ENCODE data around the gene MED14. TPM values are rescaled to one million over a fixed set of nuclear protein-coding genes. Genes with fewer than 3 reads are reported as not detected.

Gene MED14
- total RNA-seq, 1 donor from 2014 or later: 52.7 TPM

- Mint-ChIP-seq H3K27me3 (ENCODE audit: low read depth) (no peaks in the 10 kb centered on the region), H3K27ac (ENCODE audit: unreplicated experiment) (no peak overlapping the region), H3K4me3 (no peak overlapping the region), H3K36me3 (ENCODE audit: low read depth) (no peaks in the 10 kb centered on the region), H3K4me1 (peaks cover 6% of the 10 kb centered on the region), H3K9me3 (no peaks in the 10 kb centered on the region)
- peak; percentile 89 for TF ChIP-seq CTCF (conservative IDR thresholded peaks at IDR 0.05)
- DNase-seq (ENCODE audit: low read depth, low spot score): peak; percentile 62
These were observed 83.6 kb downstream of the MED14 start for GRCh38 chrX:40651620-40652223.

DNA sequence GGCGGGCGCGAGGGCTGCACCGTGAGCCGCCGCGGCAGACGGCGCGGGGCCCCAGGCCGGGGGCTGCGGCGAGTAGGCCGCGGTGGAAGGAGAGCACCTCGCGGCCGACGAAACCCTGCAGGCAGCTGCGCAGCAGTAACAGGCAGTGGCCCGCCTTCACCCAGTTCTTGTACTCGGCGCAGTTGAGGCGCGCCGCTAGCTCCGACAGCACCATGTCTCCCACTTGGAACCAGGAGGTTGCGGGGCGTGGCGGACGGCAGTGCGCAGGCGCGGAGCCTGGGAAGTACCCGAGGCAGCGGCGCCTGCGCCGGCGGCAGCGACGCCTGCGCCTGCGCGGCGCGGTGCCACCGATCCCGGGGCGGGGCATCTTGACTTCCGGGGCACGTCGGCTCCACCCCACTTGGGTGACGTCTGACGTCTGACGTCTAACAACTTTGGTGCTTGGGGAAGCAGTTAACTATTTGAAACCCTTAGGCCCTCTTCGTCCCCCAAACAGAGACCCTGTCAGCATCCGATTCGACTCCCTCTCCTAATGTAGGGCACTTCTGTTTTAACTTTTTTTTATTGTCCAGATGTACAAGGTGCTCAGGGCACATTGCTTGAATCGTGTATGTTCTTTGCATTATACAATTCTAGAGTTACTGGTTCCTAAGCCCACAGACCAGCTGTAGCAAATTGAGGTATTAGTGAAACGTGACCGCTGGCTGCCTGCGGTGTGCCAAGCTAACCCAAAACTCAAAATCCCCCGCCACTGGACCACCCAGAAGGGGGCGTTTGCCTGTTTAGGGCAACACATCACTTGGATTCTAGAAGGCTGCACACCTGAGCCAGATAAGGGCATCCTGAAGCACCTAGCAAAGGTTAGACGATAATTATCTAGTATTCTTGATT is 87.8 kb downstream of the MED14 start, which contains the start of gene CXorf38:
Gene CXorf38, minus strand, starts transcription at position 255 of the 891 bp plus-strand sequence. Its CDS starts 41 bp downstream, at position 214.
- peak within 1 kb of the TSS; percentile 88 for H3K27ac Mint-ChIP-seq (ENCODE audit: unreplicated experiment)
- H3K4me1 Mint-ChIP-seq: peaks cover 21% of the 10 kb centered on the region
- TF ChIP-seq CTCF (conservative IDR thresholded peaks at IDR 0.05): no peak
- no peaks in the 10 kb centered on the region for H3K9me3 Mint-ChIP-seq
- H3K36me3 Mint-ChIP-seq (ENCODE audit: low read depth): peaks cover 8% of the 10 kb centered on the region
- H3K27me3 Mint-ChIP-seq (ENCODE audit: low read depth): no peaks in the 10 kb centered on the region
- DNase-seq (ENCODE audit: low read depth, low spot score): peak; percentile 74
- peak within 1 kb of the TSS; percentile 92 for H3K4me3 Mint-ChIP-seq

DNA sequence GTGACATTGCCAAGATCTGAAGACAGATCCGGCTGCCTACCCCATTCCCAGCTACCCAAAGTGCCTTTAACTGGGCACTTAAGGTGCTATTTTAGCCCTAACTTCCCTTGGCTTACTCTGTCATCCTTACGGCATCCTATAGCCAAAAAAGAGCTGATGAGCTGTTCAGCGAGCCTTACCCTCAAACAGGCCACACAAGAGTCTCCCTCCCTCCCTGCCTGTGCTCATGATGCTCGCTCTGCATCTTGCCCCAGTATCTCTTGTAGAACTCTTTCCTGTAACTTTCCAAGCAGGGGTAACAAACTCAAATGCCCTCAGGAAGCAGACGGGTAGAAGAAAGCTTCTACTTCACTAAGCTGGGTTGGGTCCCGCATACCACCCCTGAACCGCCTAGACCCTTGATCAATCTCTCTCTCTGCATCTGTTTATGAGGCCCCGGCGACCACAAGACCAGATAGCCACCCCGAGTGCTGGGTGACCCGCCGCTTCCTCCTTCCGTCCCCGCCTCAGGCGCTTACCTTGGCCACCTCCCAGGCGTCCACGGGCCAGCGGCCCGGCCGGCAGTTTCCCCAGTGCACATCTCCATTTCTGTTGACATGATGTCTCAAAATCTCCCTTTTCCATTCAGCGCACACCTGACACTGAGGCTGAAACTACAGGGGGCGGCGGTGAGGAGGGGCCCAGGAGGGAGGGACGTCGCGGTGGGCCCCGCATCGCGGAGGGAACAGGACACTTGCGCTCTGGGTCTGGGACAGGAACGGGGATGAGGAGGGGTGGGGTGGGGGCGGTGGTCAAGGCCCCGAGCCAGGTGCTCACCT is 88.6 kb downstream of the MED14 start:
- Mint-ChIP-seq H3K27ac (ENCODE audit: unreplicated experiment) (peak overlapping the region; percentile 88), H3K36me3 (ENCODE audit: low read depth) (peaks cover 15% of the 10 kb centered on the region)
- DNase-seq (ENCODE audit: low read depth, low spot score): no peak

GRCh38 chrX:40644821-40645358 is 90.5 kb downstream of the MED14 start:
- Mint-ChIP-seq H3K4me3 (peak overlapping the region; percentile 70), H3K27ac (ENCODE audit: unreplicated experiment) (peak overlapping the region; percentile 63), H3K36me3 (ENCODE audit: low read depth) (peaks cover 15% of the 10 kb centered on the region), H3K27me3 (ENCODE audit: low read depth) (no peaks in the 10 kb centered on the region), H3K9me3 (no peaks in the 10 kb centered on the region), H3K4me1 (peaks cover 25% of the 10 kb centered on the region)
- DNase-seq (ENCODE audit: low read depth, low spot score): no peak
- no peak for TF ChIP-seq CTCF (conservative IDR thresholded peaks at IDR 0.05)

More for the DNA sequence above, 88.6 kb downstream of the MED14 start:
- no peaks in the 10 kb centered on the region for H3K27me3 Mint-ChIP-seq (ENCODE audit: low read depth)
- no peak for TF ChIP-seq CTCF (conservative IDR thresholded peaks at IDR 0.05)
- peak overlapping the region; percentile 92 for H3K4me3 Mint-ChIP-seq
- H3K4me1 Mint-ChIP-seq: peaks cover 25% of the 10 kb centered on the region
- no peaks in the 10 kb centered on the region for H3K9me3 Mint-ChIP-seq

DNA sequence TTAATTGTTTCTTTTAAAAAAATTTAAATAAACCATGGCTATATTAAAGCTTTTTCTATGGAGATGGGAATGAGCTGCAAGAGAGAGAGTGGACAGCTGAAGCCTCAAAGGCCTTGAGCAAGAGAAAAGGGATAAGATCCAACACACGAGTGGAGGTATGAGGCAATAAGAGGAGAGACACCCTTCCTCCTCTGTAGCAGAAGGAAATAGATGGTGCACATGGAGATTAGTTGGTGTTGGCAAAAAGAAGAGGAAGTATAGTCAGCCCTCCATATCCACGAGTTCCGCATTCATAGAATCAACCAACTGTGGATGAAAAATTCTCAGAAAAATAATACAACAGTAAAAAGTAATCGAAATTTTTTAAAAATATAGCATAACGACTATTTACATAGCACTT is 91.2 kb downstream of the MED14 start:
- TF ChIP-seq CTCF (conservative IDR thresholded peaks at IDR 0.05): no peak
- H3K27me3 Mint-ChIP-seq (ENCODE audit: low read depth): no peaks in the 10 kb centered on the region
- no peak for DNase-seq (ENCODE audit: low read depth, low spot score)
- no peak overlapping the region for H3K27ac Mint-ChIP-seq (ENCODE audit: unreplicated experiment)
- H3K9me3 Mint-ChIP-seq: no peaks in the 10 kb centered on the region
- peaks cover 25% of the 10 kb centered on the region for H3K4me1 Mint-ChIP-seq
- H3K36me3 Mint-ChIP-seq (ENCODE audit: low read depth): peaks cover 15% of the 10 kb centered on the region
- H3K4me3 Mint-ChIP-seq: peak overlapping the region; percentile 20

Data from neural crest cell (in vitro differentiated cells).